ENCODE data around the gene GRB2. TPM values are rescaled to one million over a fixed set of nuclear protein-coding genes. Genes with fewer than 3 reads are reported as not detected.

GRB2 gene
- total and polyA plus RNA-seq, 3 donors from 2014 or later, result 54.6 to 78.9 (median 61.8) TPM

DNA sequence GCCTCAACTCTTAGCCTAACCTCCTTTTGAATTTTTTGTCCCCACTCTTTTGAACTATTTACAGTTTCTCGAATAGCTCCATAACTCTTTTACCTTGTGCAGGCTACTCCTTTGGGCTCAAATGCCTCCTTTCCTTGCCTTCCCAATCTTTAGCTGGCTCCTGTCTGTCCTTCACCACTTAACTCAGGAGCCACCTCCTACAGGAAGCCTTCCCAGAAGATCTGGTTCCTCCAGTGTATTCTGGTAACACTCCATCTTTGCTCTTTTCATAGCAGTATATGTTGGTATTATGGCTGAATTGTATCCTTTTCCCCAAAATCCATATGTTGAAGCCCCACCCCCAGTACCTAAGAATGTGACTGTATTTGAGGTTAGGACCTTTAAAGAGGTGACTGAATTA, 9.0 kb upstream of the GRB2 start:
- Histone ChIP-seq H3K27me3 (no peaks in the 10 kb centered on the region), H3K36me3 (ENCODE audit: low read depth, missing control alignments) (no peaks in the 10 kb centered on the region), H3K4me1 (no peaks in the 10 kb centered on the region), H3K4me3 (no peak overlapping the region), H3K27ac (no peak overlapping the region), H3K9me3 (no peaks in the 10 kb centered on the region)
- DNase-seq, result no peak
- intact Hi-C loops (cut with DNase I; ENCODE audit: low total_unique reads), result no loop called here
- TF ChIP-seq, protein P1, sequence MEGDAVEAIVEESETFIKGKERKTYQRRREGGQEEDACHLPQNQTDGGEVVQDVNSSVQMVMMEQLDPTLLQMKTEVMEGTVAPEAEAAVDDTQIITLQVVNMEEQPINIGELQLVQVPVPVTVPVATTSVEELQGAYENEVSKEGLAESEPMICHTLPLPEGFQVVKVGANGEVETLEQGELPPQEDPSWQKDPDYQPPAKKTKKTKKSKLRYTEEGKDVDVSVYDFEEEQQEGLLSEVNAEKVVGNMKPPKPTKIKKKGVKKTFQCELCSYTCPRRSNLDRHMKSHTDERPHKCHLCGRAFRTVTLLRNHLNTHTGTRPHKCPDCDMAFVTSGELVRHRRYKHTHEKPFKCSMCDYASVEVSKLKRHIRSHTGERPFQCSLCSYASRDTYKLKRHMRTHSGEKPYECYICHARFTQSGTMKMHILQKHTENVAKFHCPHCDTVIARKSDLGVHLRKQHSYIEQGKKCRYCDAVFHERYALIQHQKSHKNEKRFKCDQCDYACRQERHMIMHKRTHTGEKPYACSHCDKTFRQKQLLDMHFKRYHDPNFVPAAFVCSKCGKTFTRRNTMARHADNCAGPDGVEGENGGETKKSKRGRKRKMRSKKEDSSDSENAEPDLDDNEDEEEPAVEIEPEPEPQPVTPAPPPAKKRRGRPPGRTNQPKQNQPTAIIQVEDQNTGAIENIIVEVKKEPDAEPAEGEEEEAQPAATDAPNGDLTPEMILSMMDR (IDR thresholded peaks at IDR 0.05), result no peak
- TF ChIP-seq POLR2A (IDR thresholded peaks at IDR 0.05), result no peak
- WGBS, 2 donors, result 88 to 90% methylated on average over 1 of the region's 1 CpG

DNA sequence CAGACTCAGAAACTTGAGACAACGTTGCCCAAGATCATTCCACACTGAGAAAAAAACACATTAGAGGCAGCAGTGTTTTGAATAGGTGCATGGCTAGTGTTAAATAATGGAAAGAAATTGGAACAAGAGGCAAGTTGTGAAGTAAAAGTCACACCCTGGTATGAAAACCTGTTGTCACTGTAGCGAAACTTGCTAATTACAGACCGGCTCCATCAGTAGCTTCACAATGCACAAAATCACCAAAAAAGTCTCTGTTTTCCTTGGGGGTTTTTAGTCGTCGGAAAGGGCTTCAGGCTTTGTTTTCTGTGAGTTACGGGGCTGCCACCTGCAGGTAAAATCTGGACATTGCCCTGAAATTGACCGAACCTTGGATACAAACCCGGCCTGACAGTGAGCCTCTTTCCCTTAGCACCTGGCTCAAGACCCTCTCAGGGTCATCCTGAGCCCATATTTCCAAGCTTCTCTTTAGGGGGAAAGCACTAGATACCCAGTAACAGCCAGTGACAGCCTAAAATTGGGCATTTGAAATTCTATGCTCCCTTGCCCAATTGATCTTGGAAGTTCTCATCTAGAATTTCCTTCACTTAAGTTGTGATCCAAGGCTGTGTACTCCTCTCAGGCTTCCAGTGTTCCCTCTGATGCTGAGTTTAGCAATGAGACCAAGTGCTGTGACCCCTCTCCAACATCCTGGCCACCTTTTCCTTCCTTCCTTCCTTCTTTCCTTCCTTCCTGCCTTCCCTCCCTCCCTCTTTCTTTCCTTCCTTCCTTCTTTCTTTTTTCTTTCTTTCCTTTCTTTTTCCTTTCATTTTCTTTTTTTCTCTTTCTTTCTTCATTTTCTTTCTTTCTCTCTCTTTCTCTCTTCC, 7.2 kb upstream of the GRB2 start:
- intact Hi-C loops (cut with DNase I; ENCODE audit: low total_unique reads), result no loop called here
- Histone ChIP-seq H3K36me3 (ENCODE audit: low read depth, missing control alignments) (no peaks in the 10 kb centered on the region), H3K9me3 (no peaks in the 10 kb centered on the region), H3K4me1 (no peaks in the 10 kb centered on the region), H3K27me3 (no peaks in the 10 kb centered on the region), H3K4me3 (no peak overlapping the region), H3K27ac (no peak overlapping the region)
- WGBS, 2 donors, result 12 to 23% methylated on average over 8 of the region's 8 CpGs
- peak; percentile 78 for DNase-seq
- no peak for TF ChIP-seq POLR2A (IDR thresholded peaks at IDR 0.05)
- TF ChIP-seq, protein P1 (IDR thresholded peaks at IDR 0.05), result peak; percentile 67 to 78 (median 71)

DNA sequence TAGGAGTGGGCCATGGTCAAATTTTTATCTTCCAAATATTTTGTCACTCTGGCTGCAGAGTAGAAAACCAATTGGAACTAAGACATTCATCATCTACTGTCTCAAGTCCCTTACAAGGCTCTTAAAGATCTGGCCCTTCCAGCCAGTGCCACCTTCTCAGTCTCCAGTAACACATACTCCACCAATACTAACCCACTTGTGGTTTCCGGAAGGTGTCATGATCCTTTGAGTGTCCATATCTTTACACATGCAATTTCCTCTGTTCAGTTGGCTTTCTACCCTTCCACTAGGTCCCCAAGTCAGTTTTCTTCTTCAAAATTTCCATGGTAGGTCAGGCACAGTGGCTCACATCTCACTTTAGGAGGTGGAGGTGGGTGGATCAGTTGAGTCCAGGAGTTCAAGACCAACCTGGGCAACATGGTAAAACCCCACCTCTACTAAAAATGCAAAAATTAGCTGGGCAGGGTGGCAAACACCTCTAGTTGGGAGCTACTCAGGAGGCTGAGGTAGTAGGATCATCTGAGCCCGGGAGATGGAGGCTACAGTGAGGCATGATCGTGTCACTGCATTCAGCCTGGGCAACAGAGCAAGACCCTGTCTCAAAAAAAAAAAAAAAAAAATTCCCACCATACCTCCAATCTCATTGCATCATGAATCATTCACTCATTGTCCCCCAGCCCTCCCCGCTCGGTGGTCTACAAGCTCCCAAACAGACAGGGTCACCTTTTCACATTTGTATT, 6.0 kb upstream of the GRB2 start:
- H3K9me3 ChIP-seq, result no peaks in the 10 kb centered on the region
- 80 to 82% methylated on average over 5 of the region's 5 CpGs for whole genome bisulfite sequencing, 2 donors
- no peak overlapping the region for H3K4me3 ChIP-seq
- H3K4me1 ChIP-seq, result peaks cover 3% of the 10 kb centered on the region
- no peaks in the 10 kb centered on the region for H3K27me3 ChIP-seq
- no peaks in the 10 kb centered on the region for H3K36me3 ChIP-seq (ENCODE audit: low read depth, missing control alignments)
- intact Hi-C loops (cut with DNase I; ENCODE audit: low total_unique reads), result no loop called here
- no peak for TF ChIP-seq POLR2A (IDR thresholded peaks at IDR 0.05)
- TF ChIP-seq, protein P1 (IDR thresholded peaks at IDR 0.05), result no peak
- DNase-seq, result no peak
- no peak overlapping the region for H3K27ac ChIP-seq

DNA sequence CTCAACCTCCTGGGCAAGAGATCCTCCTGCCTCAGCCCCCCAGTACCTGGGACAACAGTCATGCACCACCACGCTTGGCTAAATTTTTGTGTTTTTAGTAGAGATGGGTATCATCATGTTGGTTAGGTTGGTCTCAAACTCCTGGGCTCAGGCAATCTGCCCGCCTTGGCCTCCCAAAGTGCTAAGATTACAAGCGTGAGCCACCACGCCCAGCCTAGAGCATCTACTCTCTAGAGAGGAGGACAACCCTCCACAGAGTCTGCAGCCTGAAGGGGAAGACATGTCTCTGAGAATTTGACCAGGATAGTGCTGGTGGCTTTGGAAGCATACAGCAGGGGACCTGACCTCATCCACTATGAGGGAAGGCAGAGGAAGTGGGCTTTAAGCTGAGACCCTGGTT, 4.7 kb upstream of the GRB2 start:
- H3K4me3 ChIP-seq, result no peak overlapping the region
- no peak for TF ChIP-seq POLR2A (IDR thresholded peaks at IDR 0.05)
- TF ChIP-seq, protein P1 (IDR thresholded peaks at IDR 0.05), result no peak
- no peaks in the 10 kb centered on the region for H3K27me3 ChIP-seq
- intact Hi-C loops (cut with DNase I; ENCODE audit: low total_unique reads), result no loop called here
- H3K4me1 ChIP-seq, result peaks cover 7% of the 10 kb centered on the region
- H3K9me3 ChIP-seq, result no peaks in the 10 kb centered on the region
- WGBS, 2 donors, result 76 to 93% methylated on average over 3 to 4 of the region's 4 CpGs
- H3K36me3 ChIP-seq (ENCODE audit: low read depth, missing control alignments), result no peaks in the 10 kb centered on the region
- no peak overlapping the region for H3K27ac ChIP-seq
- DNase-seq, result no peak
